GM21619 (cell line): Measurements from ENCODE around the gene ATP13A2.

Source experiments
- ATAC-seq: cut with Tn5 transposase; IDR thresholded peaks from one replicate; pipeline ENCODE4 v1.9.1; 2021; ENCODE audit not compliant: unreplicated experiment

The ATP13A2 gene

GRCh38 chr1:17005365-17005740, 6.4 kb downstream of the ATP13A2 start:
- ATAC-seq: no peak

DNA sequence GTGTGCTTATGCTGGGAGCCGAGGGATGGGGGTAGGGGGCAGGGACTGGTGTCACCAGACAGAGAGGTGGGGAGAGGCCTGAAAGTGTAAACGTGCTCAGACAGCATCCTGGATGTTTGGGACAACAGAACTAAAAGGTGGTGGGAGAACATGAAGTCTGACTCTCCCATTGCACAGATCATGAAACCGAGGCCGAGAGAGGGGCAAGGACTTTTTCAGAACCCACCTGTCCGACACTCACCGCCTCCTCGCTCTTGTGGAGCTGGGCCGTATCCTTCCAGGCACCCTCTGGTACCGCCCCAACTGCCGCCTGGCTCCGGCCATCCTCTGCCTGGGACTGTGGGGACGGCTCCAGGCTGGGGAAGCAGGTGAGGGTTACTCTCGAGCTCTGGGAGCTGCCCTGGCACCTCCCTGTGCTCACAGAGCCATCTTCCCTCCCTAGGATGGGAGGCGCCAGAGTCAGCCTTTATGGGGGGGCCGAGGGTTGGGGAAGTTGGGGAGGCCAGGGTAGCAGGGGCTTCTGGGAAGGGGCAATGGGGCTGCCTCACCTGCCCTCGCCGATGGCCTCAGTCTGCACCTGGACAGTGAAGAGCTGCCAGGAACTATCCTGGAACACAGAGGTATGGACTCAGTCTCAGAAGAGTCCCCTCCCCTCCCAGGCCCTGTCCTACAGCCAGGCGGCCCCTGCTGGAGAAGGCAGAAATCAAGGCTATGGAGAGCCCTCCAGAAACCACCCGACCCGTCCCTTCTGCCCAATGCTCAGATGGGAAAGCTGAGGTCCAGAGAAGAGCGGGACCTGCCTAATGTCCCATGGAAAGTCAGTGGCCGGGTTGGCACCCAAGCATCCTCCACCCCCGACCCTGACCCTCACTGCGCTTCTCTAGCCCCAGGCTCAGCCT, 7.0 kb downstream of the ATP13A2 start:
- ATAC-seq: no peak

- no peak for ATAC-seq
Measured at GRCh38 chr1:17002524-17002902, 9.2 kb downstream of the ATP13A2 start.

- no peak for ATAC-seq
Measured at GRCh38 chr1:17001760-17002523, 9.8 kb downstream of the ATP13A2 start.

DNA sequence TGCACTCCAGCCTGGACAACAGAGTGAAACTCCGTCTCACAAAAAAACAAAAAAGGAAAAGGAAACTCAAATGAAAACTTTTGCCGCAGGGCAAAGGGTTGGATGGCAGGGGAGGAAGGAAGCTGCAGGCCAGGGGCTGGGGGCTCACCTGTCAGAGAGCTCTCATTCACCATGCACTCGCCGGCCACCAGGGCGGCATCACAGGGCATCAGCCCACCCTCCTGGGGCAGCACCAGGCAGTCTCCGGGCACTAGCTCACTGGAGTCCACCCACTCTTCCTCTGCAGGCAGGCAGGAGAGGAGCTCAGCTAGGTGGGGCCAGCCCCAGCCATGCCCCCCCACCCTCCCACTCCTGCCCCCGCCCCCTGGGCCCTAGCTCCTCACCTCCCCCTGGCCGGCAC, 11.9 kb downstream of the ATP13A2 start:
- ATAC-seq: no peak

DNA sequence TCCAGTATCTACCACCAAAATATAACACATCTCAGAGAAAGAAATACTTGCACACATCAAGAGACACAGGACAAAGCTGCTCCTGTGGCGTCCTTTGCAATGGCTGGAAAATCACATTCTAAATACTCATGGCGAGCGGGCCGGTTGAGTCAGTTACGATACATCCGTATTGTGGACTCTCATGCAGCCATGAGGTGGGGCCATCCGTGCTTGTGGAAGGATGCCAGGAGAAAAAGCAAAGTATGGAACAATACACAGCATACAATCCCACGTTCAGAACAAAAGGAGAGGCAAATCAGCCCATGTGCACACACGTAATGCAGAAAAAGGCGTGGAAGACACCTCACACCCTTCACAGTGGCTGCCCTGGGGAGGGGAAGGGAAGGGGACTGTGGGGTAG, 13.1 kb downstream of the ATP13A2 start:
- no peak for ATAC-seq

- no peak for ATAC-seq
Measured at GRCh38 chr1:16996845-16997244, 14.9 kb downstream of the ATP13A2 start.

GRCh38 chr1:16993521-16994038, 18.1 kb downstream of the ATP13A2 start:
- no peak for ATAC-seq

- no peak for ATAC-seq
Measured at GRCh38 chr1:16992675-16993074, 19.1 kb downstream of the ATP13A2 start.

DNA sequence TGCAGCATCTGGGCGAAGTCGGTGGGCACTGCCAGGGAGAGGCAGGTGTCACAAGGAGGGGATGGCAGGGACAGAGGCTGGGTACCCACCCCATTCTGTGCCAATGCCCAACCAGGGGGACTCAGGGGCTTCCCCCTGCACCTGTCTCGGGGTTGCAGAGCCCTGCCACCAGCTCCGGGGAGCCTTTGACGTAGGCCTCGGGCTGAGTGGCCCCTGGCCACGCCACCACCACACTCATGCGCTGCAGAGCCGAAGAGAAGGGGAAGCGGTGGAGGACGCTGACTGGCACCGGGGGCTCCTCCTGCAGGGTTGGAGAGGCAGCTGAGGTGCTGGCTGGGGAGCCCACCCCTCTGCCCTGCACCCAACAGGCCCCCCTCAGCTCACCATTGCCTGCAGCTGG, 19.6 kb downstream of the ATP13A2 start:
- ATAC-seq: no peak

DNA sequence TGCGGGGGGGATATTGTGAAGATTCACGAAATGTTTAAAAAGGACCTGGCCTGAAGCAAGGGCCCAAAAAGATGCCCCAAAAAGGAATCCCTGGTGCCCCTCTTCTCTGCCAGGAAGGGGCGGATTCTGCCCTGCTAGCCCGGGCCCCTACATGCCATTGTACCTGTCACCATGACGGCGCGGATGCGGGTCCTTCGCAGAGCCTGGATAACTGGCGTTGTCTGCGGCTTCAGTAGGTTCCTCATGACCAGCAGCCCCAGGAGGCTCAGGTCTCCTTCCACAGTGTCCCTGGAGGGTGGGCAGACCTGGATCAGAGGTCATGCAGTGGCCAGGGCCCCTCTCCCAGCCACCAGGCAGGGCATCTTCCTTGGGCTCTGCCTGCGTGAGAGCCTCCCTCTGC, 20.2 kb downstream of the ATP13A2 start:
- ATAC-seq: no peak

GRCh38 chr1:16989676-16990391, 21.9 kb downstream of the ATP13A2 start:
- ATAC-seq: no peak

DNA sequence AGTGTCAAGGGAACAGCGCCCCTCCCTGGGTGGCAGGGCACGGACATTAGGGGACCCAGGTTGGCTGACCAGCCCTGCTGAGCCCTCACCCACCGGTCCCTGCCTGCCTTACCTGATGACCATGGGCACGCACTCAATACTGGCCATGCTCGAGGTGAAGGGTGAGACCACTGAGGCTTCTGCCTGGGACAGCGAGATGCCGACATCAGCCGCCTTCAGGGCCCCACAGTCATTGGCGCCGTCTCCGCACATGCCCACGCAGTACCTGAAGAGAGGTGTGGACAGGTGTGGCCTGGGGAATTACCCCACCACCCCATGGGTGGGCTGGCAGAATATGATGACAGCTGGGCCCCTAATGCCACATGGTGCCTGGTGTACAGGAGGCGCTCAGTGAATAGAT, 23.5 kb downstream of the ATP13A2 start:
- ATAC-seq: no peak

GRCh38 chr1:16986962-16987361, 24.8 kb downstream of the ATP13A2 start:
- no peak for ATAC-seq

DNA sequence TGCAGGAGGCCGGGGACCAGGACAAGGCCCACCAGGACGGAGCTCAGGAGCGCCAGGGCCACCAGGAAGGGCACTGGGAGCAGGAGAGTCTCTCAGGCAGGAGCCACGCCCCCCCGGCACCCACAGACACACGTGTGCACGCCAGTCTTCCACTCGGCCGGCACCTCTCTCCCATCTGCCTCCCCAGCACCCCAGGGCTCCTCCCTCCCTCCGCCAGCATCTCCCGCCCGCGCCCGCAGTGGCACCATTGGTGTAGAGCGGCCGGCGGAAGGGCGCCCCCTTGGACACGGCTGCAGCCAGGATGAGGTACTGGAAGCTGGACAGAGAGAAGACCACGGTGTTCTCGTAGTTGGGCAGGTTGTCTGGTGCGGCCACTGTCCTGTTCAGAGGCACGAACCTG, 25.2 kb downstream of the ATP13A2 start:
- ATAC-seq: no peak

DNA sequence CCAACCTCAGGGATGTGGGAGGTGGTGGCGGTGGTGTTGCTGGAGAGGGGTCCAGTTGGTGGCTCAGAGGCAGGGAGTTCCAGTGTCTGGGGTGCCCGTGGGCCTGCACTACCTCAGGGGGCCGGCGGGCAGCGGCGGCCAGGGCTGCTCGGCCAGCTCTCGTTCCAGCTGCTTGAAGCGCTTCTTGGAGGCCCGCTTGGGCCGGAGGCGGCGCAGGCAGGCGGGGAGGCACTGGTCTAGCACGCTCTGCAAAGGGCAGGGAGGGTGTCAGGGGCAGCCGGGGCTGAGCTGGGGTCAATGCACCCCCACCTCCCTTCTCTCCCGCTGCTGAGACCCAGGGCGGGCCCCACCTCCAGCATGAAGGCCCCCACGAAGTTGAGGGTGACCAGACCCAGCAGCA, 25.6 kb downstream of the ATP13A2 start:
- no peak for ATAC-seq

- ATAC-seq: no peak
Measured at GRCh38 chr1:16984717-16985116, 27.0 kb downstream of the ATP13A2 start.

DNA sequence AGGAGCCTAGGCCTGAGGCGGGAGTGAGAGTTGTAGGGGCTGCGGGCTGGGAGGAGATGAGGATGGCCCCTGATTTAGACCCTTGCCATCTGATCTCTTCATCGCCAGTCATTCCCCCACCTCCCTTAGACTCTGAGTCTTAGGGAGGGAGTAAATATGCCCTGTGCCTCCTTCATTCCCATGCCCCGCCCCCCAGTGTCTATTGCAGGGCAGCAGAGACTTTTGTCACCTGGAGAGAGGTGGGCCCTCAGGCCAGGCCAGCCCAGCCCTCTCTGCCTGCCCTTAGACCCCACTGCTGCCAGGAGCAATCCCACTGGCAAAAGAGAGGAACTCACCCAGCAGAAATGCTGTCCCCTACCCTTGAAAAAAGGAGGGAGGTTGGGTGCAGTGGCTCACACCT, 28.1 kb downstream of the ATP13A2 start:
- no peak for ATAC-seq

DNA sequence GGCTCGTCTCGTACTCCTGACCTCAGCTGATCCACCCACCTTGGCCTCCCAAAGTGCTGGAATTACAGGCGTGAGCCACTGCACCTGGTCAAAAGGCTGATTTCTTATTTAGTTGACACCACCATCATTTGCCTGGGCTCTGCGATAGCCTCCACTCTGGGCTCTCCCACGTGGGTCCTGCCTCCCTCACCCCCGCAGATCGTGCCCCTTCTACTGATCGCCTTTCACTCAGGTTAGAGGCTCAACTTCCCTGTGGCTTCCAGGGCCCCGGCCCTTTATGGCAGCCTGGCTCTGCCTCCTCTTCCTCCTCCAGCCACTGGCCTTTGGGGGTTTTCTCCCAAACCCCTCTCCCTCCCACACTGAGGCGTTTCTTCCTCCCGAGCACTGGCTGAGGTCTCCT, 28.8 kb downstream of the ATP13A2 start:
- no peak for ATAC-seq

GRCh38 chr1:16981269-16981849, 30.4 kb downstream of the ATP13A2 start:
- ATAC-seq: no peak
